ENCODE data around the gene RNF180. TPM values are rescaled to one million over a fixed set of nuclear protein-coding genes. Genes with fewer than 3 reads are reported as not detected.

Gene RNF180
- total and polyA plus RNA-seq, 2 of the 8 experiments (the other 6 are each of a cell fraction or from before 2014, with no cell fraction given) = 0.39 to 2.3 TPM

DNA sequence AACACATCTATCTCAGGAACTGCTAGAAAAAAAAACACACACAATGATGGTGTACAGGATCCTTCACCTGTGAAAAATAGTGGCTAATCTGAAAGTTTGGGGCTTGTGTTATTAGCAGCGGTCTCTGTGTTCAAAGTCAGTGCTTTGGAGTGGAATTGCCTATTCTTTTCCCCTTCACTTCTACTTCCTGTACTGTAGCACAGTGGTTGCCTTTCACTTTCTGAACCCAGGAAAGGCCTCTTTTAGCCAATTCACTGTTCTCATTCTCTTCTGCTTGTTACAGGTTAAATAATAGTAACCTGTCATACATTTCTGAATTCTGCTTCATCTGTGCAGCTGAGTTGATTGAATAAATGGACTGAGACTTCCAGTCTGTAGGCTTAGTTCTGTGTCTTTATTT lies 178.9 kb downstream of the RNF180 start:
- ChIA-PET CTCF (ENCODE audit: partially characterized antibody) (no interaction called here), POLR2A (ENCODE audit: partially characterized antibody) (no interaction called here)
- FAIRE-seq = no peak

More for the DNA sequence above, 178.9 kb downstream of the RNF180 start:
- WGBS, 2 experiments (ENCODE audit: extremely low coverage in 1 of 2, insufficient coverage in 1 of 2, insufficient read length in 1 of 2, insufficient replicate concordance in 2 of 2, low coverage in 1 of 2, low lambda C conversion rate in 2 of 2, missing lambda C conversion rate in 1 of 2) = 93% methylated on average over 1 of the region's 1 CpG; no CpG with 5 or more reads in 1 of the 2 experiments
- no peak overlapping the region for H3K23ac ChIP-seq (ENCODE audit: insufficient read length)
- no peak overlapping the region for H2BK12ac ChIP-seq (ENCODE audit: low read depth, low read length)
- H3K9ac ChIP-seq (replicated peaks in 1 of 4; ENCODE audit: extremely low read depth in 1 of 4, low read depth in 3 of 4, low read length in 3 of 4) = no peak overlapping the region
- no peaks in the 10 kb centered on the region for H3K27me3 ChIP-seq (replicated peaks in 1 of 4; ENCODE audit: control insufficient read depth in 3 of 4, extremely low read depth in 1 of 4, insufficient read depth in 3 of 4, low read length in 3 of 4)
- H3K23me2 ChIP-seq (ENCODE audit: low read depth, low read length) = no peaks in the 10 kb centered on the region
- no peak overlapping the region for H2BK120ac ChIP-seq (replicated peaks; ENCODE audit: low read depth, low read length)
- no peak overlapping the region for H2BK20ac ChIP-seq (ENCODE audit: low read length)
- H3K79me1 ChIP-seq (ENCODE audit: low read depth, low read length) = no peaks in the 10 kb centered on the region
- no peaks in the 10 kb centered on the region for H3K9me3 ChIP-seq (ENCODE audit: insufficient read depth in 2 of 2, low read depth in 1 of 2, low read length in 1 of 2)
- no peak overlapping the region for H3K56ac ChIP-seq (replicated peaks; ENCODE audit: insufficient read length, low read depth, low read length)
- H4K8ac ChIP-seq (ENCODE audit: extremely low read depth, insufficient read depth, low read length) = no peak overlapping the region
- no peak overlapping the region for H3K4ac ChIP-seq (replicated peaks; ENCODE audit: insufficient read length, low read depth, low read length)
- no peak overlapping the region for H4K91ac ChIP-seq (replicated peaks; ENCODE audit: insufficient read length, low read length)
- H3K27ac ChIP-seq (ENCODE audit: low read depth, low read length) = no peak overlapping the region
- DNase-seq (ENCODE audit: low read depth in 1 of 2, low spot score in 2 of 2) = no peak
- no peaks in the 10 kb centered on the region for H3K4me1 ChIP-seq (replicated peaks in 1 of 4; ENCODE audit: control insufficient read depth in 3 of 4, insufficient read depth in 4 of 4, low read length in 3 of 4)
- TF ChIP-seq KDM5A (IDR thresholded peaks at IDR 0.05; ENCODE audit: low read length) (no peak), SP1 (IDR thresholded peaks at IDR 0.05; ENCODE audit: low read depth, low read length) (no peak), SIRT6 (IDR thresholded peaks at IDR 0.05; ENCODE audit: low read length) (no peak), SUZ12 (IDR thresholded peaks at IDR 0.05; ENCODE audit: low read length) (no peak), YY1 (IDR thresholded peaks at IDR 0.05; ENCODE audit: low read depth, low read length) (no peak), CHD2 (IDR thresholded peaks at IDR 0.05; ENCODE audit: low read length) (no peak), HDAC6 (IDR thresholded peaks at IDR 0.05; ENCODE audit: low read depth, low read length) (no peak), CBX5 (IDR thresholded peaks at IDR 0.05; ENCODE audit: low read depth, low read length) (no peak)
- H3K14ac ChIP-seq (ENCODE audit: insufficient read length) = no peak overlapping the region
- H3K4me3 ChIP-seq (ENCODE audit: extremely low read depth in 1 of 4, insufficient read depth in 2 of 4, low read depth in 3 of 4, low read length in 4 of 4) = no peak overlapping the region
- no peaks in the 10 kb centered on the region for H3K79me2 ChIP-seq (ENCODE audit: control insufficient read depth in 1 of 2, insufficient read depth in 2 of 2, low read length in 2 of 2)
- no peaks in the 10 kb centered on the region for H3K36me3 ChIP-seq (ENCODE audit: control insufficient read depth in 2 of 4, insufficient read depth in 4 of 4, low read length in 3 of 4)
- H3K18ac ChIP-seq (ENCODE audit: extremely low read depth, low read length) = no peak overlapping the region
- H2BK5ac ChIP-seq (ENCODE audit: low read depth, low read length) = no peak overlapping the region
- no peak overlapping the region for H2BK15ac ChIP-seq (ENCODE audit: low read length)
- no peak overlapping the region for H3K4me2 ChIP-seq (ENCODE audit: insufficient read depth in 1 of 2, low read depth in 2 of 2, low read length in 2 of 2)
- H4K5ac ChIP-seq (ENCODE audit: insufficient read length, low read depth, low read length) = no peak overlapping the region
- H2AK5ac ChIP-seq (ENCODE audit: low read depth, low read length) = no peak overlapping the region
- H4K20me1 ChIP-seq (replicated peaks in 1 of 2; ENCODE audit: control insufficient read depth in 1 of 2, insufficient read depth in 2 of 2, low read length in 2 of 2) = no peaks in the 10 kb centered on the region
- no peak overlapping the region for H2AFZ ChIP-seq (ENCODE audit: low read length)
